Hematopoietic multipotent progenitor cell treated with erythropoietin and hydrocortisone succinate and interleukin-3 and kit ligand, for 17 days (in vitro differentiated cells): ENCODE results near the gene SEMA5A.

ENCODE experiments used
- DNase-seq: peaks from one replicate; pipeline ENCODE4 v3.0.0-alpha.2; 2015; ENCODE audit warnings: low spot score

SEMA5A gene

DNA sequence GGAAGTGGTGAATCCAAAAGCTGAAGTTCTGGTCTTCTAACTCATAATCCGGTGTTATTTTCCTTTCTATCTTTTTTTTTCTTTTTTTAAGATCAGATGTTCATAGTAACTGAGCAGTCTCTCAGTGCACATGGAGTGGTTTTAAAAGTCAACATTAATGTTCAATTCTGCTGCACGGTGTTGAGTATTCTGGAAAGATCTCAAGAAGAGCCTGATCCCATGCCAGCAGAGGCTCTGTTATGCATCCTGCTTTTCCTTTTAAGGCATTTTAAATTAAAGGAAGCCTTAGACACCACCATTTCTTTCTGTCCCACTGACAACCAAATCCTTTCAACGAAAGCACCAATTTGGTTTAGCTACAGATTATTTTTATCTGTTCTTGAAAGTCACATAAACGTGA, 33.4 kb downstream of the SEMA5A start:
- no peak for DNase-seq

DNA sequence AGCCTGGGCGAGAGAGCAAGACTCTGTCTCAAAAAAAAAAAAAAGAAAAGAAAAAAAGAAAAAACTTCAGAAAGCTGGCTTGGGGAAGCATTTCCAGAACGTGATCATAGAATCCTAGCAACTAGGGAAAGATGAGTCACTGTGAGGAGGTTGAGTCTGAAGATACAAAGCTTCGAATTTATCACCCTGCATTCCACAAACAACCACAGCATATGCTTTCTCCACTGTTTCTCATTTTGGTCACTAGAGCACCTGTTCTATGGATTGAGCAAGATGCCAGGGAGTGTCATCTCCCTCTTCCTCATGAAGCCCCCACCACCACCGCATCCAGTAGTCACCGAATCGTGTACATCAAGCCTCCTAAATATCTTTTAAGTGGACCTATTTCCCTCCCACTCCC, 37.9 kb downstream of the SEMA5A start:
- DNase-seq: no peak

DNA sequence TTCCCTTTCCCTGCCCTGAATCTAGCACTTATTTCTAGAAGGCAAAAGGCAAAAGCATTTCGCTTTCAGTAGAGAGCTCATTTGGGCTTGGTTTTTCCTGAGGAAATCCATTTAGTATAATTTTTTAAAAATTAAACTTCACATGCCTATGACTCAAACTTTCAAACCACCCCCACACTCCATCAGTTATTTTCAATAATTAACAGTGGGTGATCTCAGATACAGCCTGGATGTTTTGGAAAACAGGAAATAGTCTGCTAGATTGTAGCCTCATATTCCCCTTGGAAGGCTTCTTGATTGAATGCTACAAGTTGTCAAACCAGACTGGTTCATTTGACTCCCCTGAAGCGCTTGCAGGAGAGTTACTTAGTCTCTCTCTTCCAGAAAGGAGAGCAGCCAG, 40.6 kb downstream of the SEMA5A start:
- no peak for DNase-seq

DNA sequence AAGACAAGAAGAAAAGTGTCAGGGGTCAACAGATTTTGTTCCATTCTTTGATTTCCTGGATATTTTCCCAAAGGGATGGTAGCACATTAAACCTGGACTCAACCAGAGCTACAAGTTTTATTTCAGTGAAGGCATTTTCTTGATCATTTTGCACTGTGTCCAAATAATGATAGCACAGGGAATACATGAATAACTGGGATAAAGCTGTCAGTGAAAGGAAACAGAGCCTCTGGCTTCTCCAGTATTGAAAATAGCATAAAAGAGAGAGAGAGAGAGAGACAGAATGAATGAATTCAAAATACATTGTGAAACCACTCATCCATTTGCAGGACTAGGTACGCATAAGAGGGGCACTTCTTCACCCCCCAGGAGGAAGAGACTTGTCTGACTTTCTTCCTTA, 43.0 kb downstream of the SEMA5A start:
- no peak for DNase-seq

DNA sequence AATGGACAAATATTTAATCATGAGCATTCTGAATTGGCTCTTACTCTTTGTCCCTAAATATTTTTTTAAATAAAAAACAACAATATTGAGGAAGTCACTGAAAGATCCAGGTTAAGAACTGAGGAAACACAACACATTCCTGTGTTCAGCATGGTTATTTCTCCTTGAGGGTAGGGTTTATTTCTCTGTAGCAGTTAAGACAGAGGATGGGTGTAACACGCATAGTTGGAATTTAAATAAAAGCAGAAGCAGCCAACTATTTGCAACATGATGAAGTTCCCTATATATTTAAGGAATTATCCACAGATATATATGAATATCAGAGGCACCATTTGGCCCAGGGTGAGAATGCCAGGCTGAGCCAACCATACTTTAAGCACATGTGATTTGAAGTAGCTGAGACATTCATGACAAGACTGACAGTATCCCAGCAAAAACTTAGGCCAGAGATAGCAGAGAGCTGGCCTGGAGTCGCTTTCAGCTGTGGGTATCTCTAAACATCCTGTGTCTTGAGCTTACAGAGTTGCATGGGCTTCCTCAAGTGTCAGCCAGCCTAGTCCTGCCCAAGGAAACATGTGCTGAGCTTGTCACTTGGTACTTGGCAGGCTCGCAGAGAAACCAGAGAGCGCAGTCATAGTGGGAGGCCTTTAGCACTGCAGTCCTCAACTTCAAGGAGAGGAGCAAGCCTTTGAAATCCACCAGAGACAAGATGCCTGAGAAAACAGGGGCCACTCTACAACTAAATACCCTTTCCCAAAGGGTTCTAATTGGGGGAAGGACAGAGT, 43.6 kb downstream of the SEMA5A start:
- DNase-seq: no peak

DNA sequence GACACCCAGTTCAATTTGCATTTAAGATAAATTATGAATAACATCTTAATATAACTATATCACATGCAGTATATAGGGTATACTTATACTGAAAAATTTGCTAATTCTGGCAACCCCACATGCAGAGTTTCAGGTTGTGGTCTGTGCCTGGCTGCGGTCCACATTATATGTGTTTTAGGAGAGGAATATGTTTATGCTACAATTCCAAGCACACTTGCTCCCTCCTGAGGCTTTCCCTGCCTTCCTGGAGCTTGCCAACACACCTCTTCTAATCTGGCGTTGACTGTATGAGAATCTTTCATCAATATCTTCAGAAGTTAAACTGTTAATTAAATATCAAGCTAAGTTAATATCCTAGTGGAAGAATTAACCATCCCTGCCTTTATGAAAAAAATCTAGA, 45.2 kb downstream of the SEMA5A start:
- DNase-seq: no peak

DNA sequence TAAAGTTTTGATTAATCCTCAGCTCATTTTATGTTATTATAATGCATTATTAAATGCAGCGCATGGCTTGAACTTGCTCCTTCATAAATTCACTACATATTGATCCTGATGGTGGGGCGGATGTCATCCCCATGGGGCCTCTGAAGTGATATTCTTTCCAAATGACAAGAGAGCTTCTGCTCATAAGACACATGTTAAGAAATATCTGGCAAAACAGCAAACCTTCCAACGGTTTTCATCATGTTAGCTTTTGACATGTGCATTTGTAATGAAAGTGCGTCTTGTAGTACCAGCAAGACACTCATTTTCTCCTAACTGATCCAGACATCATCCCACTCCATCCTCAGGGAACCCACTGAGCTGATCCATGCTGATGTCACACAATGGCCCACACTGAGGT, 45.7 kb downstream of the SEMA5A start:
- no peak for DNase-seq

DNA sequence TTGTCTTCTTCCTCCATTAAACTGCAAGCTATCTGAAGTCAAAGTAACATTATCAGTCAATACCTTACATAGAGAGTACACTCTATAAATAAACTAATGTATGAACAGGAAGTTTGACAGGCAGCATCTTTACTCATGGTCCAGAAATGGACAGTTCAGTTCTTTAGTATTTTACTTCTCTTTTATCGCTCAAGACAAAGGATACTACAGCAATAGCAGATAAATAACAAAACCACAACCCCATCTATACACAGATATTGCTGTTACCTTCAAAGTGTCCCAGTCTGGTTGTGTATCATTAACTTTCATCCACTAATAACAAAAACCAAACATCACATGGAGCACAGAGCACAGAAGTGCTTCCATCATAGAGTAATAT, 46.4 kb downstream of the SEMA5A start:
- no peak for DNase-seq

DNA sequence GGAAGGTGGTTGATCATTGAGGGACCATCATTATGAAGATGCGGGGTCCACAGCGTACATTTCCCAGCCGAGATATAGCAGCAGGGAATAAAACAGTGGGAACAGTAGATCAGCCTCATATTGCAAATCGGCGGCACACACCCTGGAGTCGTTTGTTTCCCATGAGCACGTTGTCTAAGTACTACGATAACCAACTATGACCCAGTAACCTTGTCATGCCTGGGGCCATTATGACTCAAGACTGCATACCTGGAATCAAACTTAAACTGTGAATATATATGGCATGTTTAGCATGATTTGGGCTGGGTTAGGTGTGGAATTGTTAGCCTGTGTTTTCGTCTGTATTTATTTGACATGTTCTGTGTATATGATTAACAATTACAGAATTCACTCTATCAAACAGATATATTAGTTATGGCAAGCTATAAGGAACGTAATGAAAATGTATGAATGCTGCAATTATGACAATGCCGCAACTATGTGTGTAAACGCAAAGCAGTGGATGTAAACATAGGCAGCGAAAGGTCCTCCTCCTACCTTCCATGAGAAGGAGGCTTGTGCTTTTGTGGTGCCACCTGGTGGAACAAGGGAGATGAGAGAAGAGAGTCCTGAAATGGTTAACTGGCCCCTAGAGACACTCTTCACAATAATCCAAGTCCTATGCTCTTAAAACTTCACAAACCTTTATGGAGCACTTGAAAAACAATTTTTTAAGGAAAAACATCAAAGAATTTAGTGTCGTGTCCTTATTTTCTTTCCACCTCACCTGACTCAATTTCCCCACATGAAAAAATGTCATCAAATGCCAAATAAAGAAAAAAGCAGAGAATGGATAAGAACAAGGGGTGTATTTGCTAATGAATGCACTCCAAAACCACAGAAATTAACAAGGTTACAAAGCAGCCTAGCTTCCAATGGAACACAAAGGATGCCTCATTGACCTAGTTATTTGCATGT, 47.1 kb downstream of the SEMA5A start:
- DNase-seq: no peak

DNA sequence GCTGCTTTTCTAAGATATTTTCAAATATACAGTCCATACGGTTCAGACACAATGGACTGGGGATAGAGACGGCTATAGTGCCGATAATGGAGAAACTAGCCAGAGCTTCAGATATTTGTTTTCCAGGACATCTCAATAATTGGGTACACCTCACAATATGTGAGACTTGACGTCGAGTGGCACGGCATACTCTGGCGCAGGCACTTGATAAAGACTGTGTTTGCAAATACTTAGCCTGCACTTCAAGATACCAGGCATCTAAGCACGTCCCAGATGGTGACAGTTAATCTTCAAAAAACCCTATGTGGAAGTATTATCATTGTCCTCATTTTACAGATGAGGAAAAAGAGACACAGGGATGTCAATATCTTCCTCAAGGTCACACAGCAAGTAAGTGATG, 48.5 kb downstream of the SEMA5A start:
- no peak for DNase-seq

DNA sequence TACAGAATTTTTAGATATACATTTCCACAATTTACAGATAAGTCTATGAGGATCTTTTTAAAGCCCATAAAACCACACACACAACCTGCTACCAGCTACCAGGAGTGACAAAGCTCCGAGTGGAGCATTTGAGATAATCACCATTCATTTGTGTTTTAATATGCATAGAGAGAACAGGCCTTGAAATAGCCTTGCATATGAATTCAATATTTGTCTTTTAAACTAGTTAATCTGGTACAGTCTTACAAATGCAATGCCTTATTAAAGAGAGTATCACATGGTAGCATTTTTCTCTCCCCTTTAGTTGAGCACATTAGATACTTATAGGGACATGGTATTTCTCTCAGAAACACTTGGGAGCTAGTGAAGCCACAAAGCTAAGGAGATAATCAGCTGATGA, 49.1 kb downstream of the SEMA5A start:
- no peak for DNase-seq

DNA sequence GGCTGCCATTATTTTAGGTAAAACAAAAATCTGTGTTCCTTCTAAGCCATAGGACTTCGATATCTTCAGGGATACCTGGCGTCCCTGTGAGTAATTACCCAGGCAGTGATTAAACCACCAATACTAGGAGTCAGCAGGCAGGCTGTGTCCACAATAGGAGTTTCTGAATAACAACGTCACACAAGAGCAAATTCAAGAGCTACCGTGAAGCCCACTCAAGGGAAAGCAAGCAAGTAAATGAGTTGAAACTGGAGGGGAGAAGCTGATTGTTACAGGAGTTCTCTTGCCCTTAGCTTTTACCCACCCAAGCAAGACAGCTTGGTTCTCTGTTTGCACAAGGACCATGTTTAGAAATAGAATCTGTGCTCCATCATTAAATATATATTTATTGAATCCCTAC, 50.8 kb downstream of the SEMA5A start:
- DNase-seq: no peak

DNA sequence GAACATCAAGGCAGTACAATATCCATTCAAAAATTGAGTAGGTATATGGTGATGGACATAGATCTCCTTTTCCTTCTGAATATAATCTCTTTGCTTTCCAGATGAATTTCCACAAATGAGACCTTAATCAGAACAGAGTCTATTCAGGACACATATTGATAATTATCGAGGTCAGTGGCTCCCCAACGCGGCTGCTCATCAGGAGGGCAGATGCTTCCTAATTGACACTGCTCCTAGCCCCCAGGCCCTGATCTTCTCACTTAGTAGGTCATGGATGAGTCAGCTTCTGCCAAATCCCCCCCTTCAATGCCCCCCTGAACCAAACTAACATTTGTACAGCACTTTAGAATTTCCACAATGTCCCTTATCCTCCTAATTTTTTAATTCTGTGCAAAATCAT, 51.6 kb downstream of the SEMA5A start:
- no peak for DNase-seq

DNA sequence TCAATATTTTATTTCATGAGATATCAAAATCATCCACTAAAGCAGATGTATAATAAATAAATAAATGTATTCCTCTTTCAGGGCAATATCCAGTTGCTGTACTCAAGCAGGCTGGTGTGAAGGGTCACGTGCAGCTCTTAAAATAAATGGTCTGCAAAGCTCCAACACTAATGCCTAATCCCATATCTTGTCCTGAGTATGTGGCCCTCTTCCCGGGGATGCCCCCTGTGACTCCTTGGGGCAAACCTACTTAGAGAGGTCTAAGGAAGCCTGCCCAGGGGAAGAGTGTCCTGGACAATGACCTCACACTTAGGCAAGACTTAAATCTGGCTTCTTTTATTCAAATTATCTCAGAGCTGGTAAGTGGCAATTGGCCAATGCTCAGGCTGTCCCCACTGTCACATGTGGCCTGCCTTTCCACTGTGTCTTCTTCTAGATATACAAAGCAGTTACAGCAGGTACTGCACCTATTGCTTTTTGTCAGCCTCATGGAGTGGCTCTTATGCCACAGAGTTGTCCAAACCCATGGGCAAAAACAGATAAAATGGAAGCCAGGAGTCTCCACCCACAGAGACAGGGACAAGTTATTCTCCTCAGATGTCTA, 55.3 kb downstream of the SEMA5A start:
- DNase-seq: no peak

DNA sequence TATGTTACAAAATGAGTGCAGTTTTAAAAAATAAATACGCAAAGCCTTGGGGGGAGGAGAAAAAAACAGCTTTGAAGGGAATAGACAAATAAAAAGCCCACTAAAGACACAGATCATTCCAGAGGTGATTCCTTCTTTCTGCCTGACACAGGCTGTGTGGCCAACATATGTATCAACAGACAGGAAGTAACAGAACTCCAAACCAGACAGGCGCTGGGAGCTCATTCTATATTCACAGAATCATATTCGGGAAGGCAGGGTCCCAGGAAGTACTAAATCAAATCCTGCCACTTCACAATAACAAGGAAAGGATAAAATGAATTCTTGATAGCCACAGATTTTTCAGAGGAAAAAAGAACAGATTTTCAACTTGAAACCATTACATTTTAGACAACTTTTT, 62.1 kb downstream of the SEMA5A start:
- no peak for DNase-seq

DNA sequence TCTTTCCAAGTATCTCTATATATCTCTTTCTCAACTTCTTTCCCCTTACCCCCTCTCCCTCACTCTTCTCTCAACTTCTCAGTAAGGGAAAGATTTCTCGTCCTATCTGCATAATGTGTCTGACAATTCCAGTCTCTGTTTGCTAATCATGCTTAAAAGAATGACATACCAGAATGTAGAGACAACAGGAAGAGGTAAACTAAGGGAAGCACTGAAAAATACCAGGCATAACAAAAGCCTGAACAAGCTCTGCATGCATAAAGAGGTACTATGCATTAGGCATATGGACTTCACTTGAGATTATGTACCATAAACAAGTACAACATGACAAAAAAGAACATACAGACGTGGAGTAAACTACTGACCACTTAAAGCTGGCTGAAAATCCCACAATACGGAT, 62.6 kb downstream of the SEMA5A start:
- no peak for DNase-seq

DNA sequence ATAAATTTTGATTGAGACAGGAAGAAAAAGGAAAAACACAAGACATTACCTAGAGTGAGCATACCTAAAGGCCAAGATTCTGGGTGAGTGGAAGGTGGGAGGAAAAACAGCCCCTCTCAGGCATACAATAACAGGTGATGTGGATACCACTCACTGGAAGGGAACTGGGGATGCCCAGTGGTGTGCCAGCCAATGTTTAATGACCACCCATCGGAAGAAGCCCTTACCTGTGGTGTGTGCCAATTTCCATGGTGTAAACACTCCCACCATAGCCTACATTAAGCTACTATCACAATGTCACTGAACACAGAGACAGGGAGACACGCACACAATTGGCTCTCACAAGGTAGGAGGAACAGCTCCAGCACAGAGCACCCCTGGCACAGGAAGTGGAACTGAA, 63.5 kb downstream of the SEMA5A start:
- DNase-seq: no peak

DNA sequence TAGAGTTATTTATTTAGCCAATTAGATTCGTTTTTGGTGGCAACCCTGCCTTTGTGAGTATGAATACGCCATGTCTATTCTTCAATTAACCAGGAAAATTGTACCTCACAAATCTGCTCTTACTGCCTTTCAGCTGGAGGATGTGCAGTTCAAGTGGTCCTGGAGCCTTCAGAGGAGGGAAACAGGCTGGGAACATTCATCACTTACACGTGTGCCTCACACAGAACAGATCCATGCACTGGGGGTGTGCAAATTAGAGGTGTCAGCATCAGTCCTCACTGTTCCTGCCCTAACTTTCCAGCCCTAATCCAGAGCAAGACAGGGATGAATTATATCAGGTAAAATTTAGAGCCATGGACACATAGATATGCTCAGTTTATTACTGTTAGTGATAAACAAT, 65.4 kb downstream of the SEMA5A start:
- DNase-seq: no peak

DNA sequence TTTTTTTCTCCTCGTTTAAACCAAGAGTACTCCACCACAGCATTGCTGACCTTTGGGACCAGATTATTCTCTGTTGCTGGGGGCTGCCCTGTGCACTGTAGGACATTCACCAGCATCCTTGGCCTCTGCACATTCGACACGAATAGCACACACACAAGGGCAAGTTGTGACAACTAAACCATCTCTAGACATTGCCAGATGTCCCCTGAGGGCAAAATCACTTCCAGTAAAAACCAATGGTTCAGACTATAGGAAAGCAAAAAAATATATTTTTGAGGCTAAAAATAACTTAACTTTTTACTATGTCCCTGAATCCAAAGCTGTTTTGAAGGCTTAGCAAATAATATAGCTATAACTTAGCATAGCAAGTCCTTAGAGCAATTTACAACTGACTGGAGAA, 65.9 kb downstream of the SEMA5A start:
- no peak for DNase-seq

DNA sequence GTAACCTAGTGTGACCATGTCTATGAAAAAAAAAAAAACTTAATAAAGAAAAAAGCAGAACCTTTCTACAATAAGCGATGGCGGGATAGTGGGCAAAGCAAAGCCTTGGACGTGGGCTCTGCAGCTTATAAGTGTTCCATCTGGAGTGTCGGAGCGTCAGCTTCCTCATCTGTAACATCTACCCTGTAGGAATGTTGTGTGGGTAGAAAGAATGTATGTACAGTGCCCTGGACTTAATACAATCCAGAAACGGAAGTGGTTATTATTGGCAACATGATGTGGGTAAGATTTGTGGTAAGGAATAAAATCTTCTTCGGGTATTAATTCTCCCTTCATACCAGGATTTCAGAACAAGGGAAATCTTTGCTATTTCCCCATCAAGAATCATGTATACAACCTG, 66.5 kb downstream of the SEMA5A start:
- DNase-seq: no peak

DNA sequence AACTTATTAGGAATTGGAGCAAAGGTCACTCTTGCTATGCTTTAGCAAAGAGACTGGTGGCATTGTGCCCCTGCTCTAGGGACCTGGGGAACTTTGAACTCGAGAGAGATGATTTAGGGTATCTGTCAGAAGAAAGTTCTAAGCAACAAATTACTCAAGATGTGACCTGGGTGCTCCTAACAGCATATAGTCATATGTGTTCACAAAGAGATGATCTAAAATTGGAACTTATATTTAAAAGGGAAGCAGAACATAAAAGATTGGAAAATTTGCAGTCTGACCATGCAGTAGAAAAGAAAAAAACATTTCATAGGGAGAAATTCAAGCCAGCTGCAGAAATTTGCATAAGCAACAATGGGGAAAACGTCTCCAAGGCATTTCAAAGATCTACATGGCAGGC, 68.3 kb downstream of the SEMA5A start:
- DNase-seq: no peak

DNA sequence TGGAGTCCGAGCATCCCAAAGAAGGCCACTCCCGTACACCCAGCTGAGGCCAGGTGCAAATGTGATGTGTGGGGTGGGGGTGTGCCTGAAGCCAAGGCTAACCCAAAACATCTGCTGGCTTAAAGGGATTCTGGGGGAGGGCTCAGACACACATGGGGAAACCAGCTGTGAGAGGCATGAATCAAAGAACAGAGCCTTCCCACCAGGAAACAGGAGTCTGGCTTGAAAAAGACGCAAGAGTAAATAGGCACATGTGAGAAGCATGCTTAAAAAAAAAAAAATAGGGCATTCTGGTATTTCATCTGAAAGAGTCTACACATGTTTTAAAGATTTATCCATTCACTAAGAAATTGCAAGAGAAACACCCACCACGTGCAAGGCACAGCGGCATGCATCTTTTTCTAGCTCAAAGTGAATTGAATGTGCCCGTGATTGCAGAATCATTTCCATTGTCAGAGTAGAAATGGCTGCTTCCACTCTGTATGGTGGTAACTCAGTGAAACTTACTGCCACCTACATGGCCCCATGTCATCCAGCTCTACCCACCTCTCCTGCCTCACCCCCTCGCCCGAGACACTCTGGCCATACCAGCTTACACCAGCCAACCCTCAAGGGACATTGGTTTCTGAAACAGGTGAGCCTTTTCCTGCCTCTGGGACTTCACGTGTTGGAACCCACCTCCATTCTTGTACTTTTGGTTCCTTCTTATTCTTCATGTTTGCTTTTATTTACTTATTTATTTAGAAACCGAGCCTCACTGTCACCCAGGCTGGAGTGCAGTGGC, 71.5 kb downstream of the SEMA5A start:
- DNase-seq: no peak
